HTERT RPE-1 (cell line): ENCODE results near the gene LRP1B.

Experiments
- in situ Hi-C: fragments of 300-500 bp; cut with MboI; formaldehyde crosslinking; loops from 4 replicates; pipeline ENCODE4 v1.14.3; 2020; ENCODE audit warnings: low sequenced_read_pairs

Gene LRP1B

GRCh38 chr2:140770645-140771044, 1360.2 kb downstream of the LRP1B start:
- in situ Hi-C loops, result no loop called here

- in situ Hi-C loops, result no loop called here
These were observed 1369.0 kb downstream of the LRP1B start for GRCh38 chr2:140761807-140762206.

GRCh38 chr2:140759426-140760156, 1371.2 kb downstream of the LRP1B start:
- in situ Hi-C loops, result no loop called here

GRCh38 chr2:140747665-140748064, 1383.2 kb downstream of the LRP1B start:
- in situ Hi-C loops, result no loop called here

GRCh38 chr2:140747090-140747489, 1383.7 kb downstream of the LRP1B start:
- in situ Hi-C loops, result no loop called here

GRCh38 chr2:140744379-140744778, 1386.4 kb downstream of the LRP1B start:
- in situ Hi-C loops, result no loop called here

GRCh38 chr2:140737006-140737405, 1393.8 kb downstream of the LRP1B start:
- in situ Hi-C loops, result no loop called here

GRCh38 chr2:140734992-140735391, 1395.8 kb downstream of the LRP1B start:
- in situ Hi-C loops, result no loop called here

GRCh38 chr2:140718999-140719398, 1411.8 kb downstream of the LRP1B start:
- in situ Hi-C loops, result no loop called here

- in situ Hi-C loops, result no loop called here
These were observed 1413.3 kb downstream of the LRP1B start for GRCh38 chr2:140717481-140717880.

GRCh38 chr2:140714586-140714985, 1416.2 kb downstream of the LRP1B start:
- in situ Hi-C loops, result no loop called here

- in situ Hi-C loops, result no loop called here
These were observed 1418.9 kb downstream of the LRP1B start for GRCh38 chr2:140711867-140712266.

GRCh38 chr2:140701726-140702125, 1429.1 kb downstream of the LRP1B start:
- in situ Hi-C loops, result no loop called here

GRCh38 chr2:140698636-140699035, 1432.2 kb downstream of the LRP1B start:
- in situ Hi-C loops, result no loop called here

- in situ Hi-C loops, result no loop called here
These were observed 1434.4 kb downstream of the LRP1B start for GRCh38 chr2:140696449-140696848.

GRCh38 chr2:140695155-140695554, 1435.7 kb downstream of the LRP1B start:
- in situ Hi-C loops, result no loop called here

- in situ Hi-C loops, result no loop called here
These were observed 1443.0 kb downstream of the LRP1B start for GRCh38 chr2:140687825-140688224.

- in situ Hi-C loops, result no loop called here
These were observed 1447.2 kb downstream of the LRP1B start for GRCh38 chr2:140683658-140684057.

- in situ Hi-C loops, result no loop called here
These were observed 1450.0 kb downstream of the LRP1B start for GRCh38 chr2:140680862-140681261.

- in situ Hi-C loops, result no loop called here
These were observed 1451.1 kb downstream of the LRP1B start for GRCh38 chr2:140679752-140680151.

GRCh38 chr2:140669911-140670310, 1460.9 kb downstream of the LRP1B start:
- in situ Hi-C loops, result no loop called here

GRCh38 chr2:140667203-140667602, 1463.6 kb downstream of the LRP1B start:
- in situ Hi-C loops, result no loop called here

GRCh38 chr2:140662504-140662903, 1468.3 kb downstream of the LRP1B start:
- in situ Hi-C loops, result no loop called here
